Right lobe of liver (tissue), 4 donors: ENCODE measurements around the gene GRM5.

Experiments
- CTCF ChIP-seq, 4 donors: fragments of 200-600 bp in 3 of 4; fragments of 450-650 bp in 1 of 4; IDR thresholded peaks; one replicate each; pipeline versions ENCODE4 v1.5.1 to v1.8.0; 2016 to 2022; ENCODE audit warnings: antibody characterized with exemption in 4 of 4, mild to moderate bottlenecking in 2 of 4
- POLR2A ChIP-seq: fragments of 450-650 bp; IDR thresholded peaks from one replicate; pipeline ENCODE4 v1.6.1; 2017; ENCODE audit warnings: antibody characterized with exemption, mild to moderate bottlenecking
- donor health status: DM: no; HTN: no; CAD: no.
- donor health status: DM: no; HTN: no; CAD: no.
- donor health status: DM: no; HTN: yes; CAD: no.

- TF ChIP-seq POLR2A = no peak
- no peak for TF ChIP-seq CTCF (IDR thresholded peaks at IDR 0.05)
Observed at GRCh38 chr11:88827018-88827676, 238.6 kb downstream of the GRM5 start.
